WTC11 (cell line): ENCODE data around the gene VWDE. TPM values are rescaled to one million over a fixed set of nuclear protein-coding genes. Genes with fewer than 3 reads are reported as not detected.
A peak's percentile ranks its signal among the peaks of the same experiment; 100 is the strongest.

Experiments
- ATAC-seq: fragments of 200-7000 bp; cut with Tn5 transposase; 2 replicates; pipeline ENCODE4 v1.10.0; 2021; ENCODE audit warnings: mild to moderate bottlenecking, moderate library complexity
- CTCF ChIA-PET: fragments of 300-600 bp; sonication (Branson Sonifier 250); formaldehyde crosslinking; loops from one replicate; lab custom pipeline; 2021; ENCODE audit warnings: antibody characterized with exemption; lab: Charles Lee
- POLR2A ChIA-PET: fragments of 350-600 bp; sonication (Branson Sonifier 250); formaldehyde crosslinking; loops from one replicate; lab custom pipeline; 2021; ENCODE audit warnings: antibody characterized with exemption; lab: Charles Lee
- DNase-seq: peaks from one replicate; pipeline ENCODE4 v3.0.0; 2021; ENCODE audit warnings: low spot score
- H3K27ac Mint-ChIP-seq: 2 replicates; pipeline ENCODE4 v1.8.0; 2021; ENCODE audit warnings: mixed read lengths
- H3K27me3 Mint-ChIP-seq: 2 replicates; pipeline ENCODE4 v1.8.0; 2021; ENCODE audit warnings: low read depth, mild to moderate bottlenecking, moderate library complexity, mixed read lengths
- H3K36me3 Mint-ChIP-seq: 2 replicates; pipeline ENCODE4 v1.8.0; 2021; ENCODE audit warnings: mixed read lengths
- H3K4me1 Mint-ChIP-seq: 2 replicates; pipeline ENCODE4 v1.8.0; 2022; ENCODE audit warnings: mixed read lengths
- H3K4me3 Mint-ChIP-seq: 2 replicates; pipeline ENCODE4 v1.8.0; 2021; ENCODE audit warnings: mild to moderate bottlenecking, moderate library complexity, mixed read lengths
- H3K9me3 Mint-ChIP-seq: 2 replicates; pipeline ENCODE4 v1.8.0; 2021; ENCODE audit warnings: mixed read lengths
- FOXJ3 ChIP-seq: sonication (generic); formaldehyde crosslinking; IDR thresholded peaks from 2 replicates; pipeline ENCODE4 v1.9.0; 2021; ENCODE audit warnings: missing genetic modification reagents, mild to moderate bottlenecking, borderline replicate concordance
- FOXK1 ChIP-seq: sonication (generic); formaldehyde crosslinking; IDR thresholded peaks from 2 replicates; pipeline ENCODE4 v1.8.0; 2022; ENCODE audit warnings: mild to moderate bottlenecking, moderate library complexity, missing genetic modification reagents
- MYBL2 ChIP-seq: sonication (generic); formaldehyde crosslinking; IDR thresholded peaks from 2 replicates; pipeline ENCODE4 v1.8.1; 2023; ENCODE audit warnings: mild to moderate bottlenecking, moderate library complexity, missing genetic modification reagents
- NR1H2 ChIP-seq: sonication (generic); formaldehyde crosslinking; IDR thresholded peaks from 2 replicates; pipeline ENCODE4 v1.9.0; 2021; ENCODE audit warnings: mild to moderate bottlenecking, moderate library complexity, missing genetic modification reagents
- RELA ChIP-seq: sonication (generic); formaldehyde crosslinking; IDR thresholded peaks from 2 replicates; pipeline ENCODE4 v1.8.1; 2022; ENCODE audit warnings: missing genetic modification reagents, mild to moderate bottlenecking, borderline replicate concordance
- RORB ChIP-seq: fragments of 250-450 bp; sonication (Bioruptor Pico); IDR thresholded peaks from 2 replicates; pipeline ENCODE4 v1.9.0; 2021; ENCODE audit warnings: mild to moderate bottlenecking
- SMAD4 ChIP-seq: sonication (generic); formaldehyde crosslinking; IDR thresholded peaks from 2 replicates; pipeline ENCODE4 v1.8.0; 2022; ENCODE audit warnings: mild to moderate bottlenecking, missing genetic modification reagents
- total RNA-seq: library from RNA; stranded (reverse); gene quantifications from 3 replicates; pipeline ENCODE4 v1.2.3, GENCODE V29; 2021
- TF ChIP-seq, protein P1 (sequence below): sonication (generic); formaldehyde crosslinking; IDR thresholded peaks from 2 replicates; pipeline ENCODE4 v1.8.1; 2022; ENCODE audit warnings: missing genetic modification reagents, borderline replicate concordance
- TF ChIP-seq, protein P2 (sequence below): sonication (generic); formaldehyde crosslinking; IDR thresholded peaks from 2 replicates; pipeline ENCODE4 v1.8.1; 2023; ENCODE audit warnings: mild to moderate bottlenecking, missing genetic modification reagents
- TF ChIP-seq, protein P3 (sequence below): sonication (generic); formaldehyde crosslinking; IDR thresholded peaks from 2 replicates; pipeline ENCODE4 v1.8.0; 2022; ENCODE audit warnings: mild to moderate bottlenecking, missing genetic modification reagents
- TF ChIP-seq, protein P4 (sequence below): fragments of 250-450 bp; sonication (Bioruptor Pico); IDR thresholded peaks from 2 replicates; pipeline ENCODE4 v1.9.0; 2021; ENCODE audit warnings: mild to moderate bottlenecking
- TF ChIP-seq, protein P5 (sequence below): sonication (generic); formaldehyde crosslinking; IDR thresholded peaks from 2 replicates; pipeline ENCODE4 v1.8.1; 2023; ENCODE audit warnings: mild to moderate bottlenecking, moderate library complexity, missing genetic modification reagents
- TF ChIP-seq, protein P6 (sequence below): sonication (generic); formaldehyde crosslinking; IDR thresholded peaks from 2 replicates; pipeline ENCODE4 v1.8.0; 2022; ENCODE audit warnings: mild to moderate bottlenecking, missing genetic modification reagents

Gene VWDE
- total RNA-seq, 1 experiment from 2014 or later: 21.0 TPM

DNA sequence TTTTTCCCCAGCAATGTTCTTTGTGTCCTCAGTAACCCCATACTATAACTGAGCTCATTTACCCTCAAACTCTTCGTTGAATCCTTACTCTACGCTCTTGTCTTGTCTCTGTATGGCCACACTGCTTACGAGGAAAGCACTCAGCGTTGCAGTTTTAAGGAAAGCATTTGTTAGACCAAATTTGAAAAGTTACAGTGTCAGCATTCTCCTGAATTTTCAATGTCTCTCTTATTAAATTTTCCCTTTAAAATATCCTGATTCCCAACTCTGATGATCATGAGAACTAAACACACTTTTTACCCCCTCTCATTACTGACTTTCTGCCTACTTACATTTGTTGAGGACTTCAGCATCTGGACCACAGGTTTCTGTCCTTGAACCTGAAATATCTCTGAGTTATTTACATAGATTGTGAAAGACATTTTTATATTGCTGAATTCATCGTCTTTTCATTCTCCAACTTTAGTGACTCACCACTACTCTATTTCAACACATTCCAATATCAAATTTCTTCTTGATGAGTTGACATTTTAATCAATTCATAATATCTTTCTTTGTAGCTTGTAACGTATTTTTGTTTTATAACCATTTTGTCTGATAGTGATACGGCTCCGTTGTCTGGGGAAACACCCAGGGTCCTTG, 19.8 kb upstream of the VWDE start:
- POLR2A ChIA-PET: interaction anchor here (0.6 to 2.0 kb wide), 4 partner anchors 10 to 1655 kb away, joined by 3 to 10 read pairs (median 3); partner anchors contain the start of gene VWDE
- TF ChIP-seq NR1H2 (CRISPR knock-in tag): no peak
- TF ChIP-seq SMAD4 (CRISPR knock-in tag): no peak
- TF ChIP-seq, protein P1, sequence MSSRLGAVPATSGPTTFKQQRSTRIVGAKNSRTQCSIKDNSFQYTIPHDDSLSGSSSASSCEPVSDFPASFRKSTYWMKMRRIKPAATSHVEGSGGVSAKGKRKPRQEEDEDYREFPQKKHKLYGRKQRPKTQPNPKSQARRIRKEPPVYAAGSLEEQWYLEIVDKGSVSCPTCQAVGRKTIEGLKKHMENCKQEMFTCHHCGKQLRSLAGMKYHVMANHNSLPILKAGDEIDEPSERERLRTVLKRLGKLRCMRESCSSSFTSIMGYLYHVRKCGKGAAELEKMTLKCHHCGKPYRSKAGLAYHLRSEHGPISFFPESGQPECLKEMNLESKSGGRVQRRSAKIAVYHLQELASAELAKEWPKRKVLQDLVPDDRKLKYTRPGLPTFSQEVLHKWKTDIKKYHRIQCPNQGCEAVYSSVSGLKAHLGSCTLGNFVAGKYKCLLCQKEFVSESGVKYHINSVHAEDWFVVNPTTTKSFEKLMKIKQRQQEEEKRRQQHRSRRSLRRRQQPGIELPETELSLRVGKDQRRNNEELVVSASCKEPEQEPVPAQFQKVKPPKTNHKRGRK: no peak
- TF ChIP-seq, protein P2, sequence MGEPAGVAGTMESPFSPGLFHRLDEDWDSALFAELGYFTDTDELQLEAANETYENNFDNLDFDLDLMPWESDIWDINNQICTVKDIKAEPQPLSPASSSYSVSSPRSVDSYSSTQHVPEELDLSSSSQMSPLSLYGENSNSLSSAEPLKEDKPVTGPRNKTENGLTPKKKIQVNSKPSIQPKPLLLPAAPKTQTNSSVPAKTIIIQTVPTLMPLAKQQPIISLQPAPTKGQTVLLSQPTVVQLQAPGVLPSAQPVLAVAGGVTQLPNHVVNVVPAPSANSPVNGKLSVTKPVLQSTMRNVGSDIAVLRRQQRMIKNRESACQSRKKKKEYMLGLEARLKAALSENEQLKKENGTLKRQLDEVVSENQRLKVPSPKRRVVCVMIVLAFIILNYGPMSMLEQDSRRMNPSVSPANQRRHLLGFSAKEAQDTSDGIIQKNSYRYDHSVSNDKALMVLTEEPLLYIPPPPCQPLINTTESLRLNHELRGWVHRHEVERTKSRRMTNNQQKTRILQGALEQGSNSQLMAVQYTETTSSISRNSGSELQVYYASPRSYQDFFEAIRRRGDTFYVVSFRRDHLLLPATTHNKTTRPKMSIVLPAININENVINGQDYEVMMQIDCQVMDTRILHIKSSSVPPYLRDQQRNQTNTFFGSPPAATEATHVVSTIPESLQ (CRISPR knock-in tag): no peak
- no peak for TF ChIP-seq MYBL2 (CRISPR knock-in tag)
- TF ChIP-seq FOXJ3 (CRISPR knock-in tag): no peak
- TF ChIP-seq, protein P3, sequence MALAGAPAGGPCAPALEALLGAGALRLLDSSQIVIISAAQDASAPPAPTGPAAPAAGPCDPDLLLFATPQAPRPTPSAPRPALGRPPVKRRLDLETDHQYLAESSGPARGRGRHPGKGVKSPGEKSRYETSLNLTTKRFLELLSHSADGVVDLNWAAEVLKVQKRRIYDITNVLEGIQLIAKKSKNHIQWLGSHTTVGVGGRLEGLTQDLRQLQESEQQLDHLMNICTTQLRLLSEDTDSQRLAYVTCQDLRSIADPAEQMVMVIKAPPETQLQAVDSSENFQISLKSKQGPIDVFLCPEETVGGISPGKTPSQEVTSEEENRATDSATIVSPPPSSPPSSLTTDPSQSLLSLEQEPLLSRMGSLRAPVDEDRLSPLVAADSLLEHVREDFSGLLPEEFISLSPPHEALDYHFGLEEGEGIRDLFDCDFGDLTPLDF: no peak
- TF ChIP-seq FOXK1 (CRISPR knock-in tag): no peak
- no peak for TF ChIP-seq RORB
- TF ChIP-seq, protein P4, sequence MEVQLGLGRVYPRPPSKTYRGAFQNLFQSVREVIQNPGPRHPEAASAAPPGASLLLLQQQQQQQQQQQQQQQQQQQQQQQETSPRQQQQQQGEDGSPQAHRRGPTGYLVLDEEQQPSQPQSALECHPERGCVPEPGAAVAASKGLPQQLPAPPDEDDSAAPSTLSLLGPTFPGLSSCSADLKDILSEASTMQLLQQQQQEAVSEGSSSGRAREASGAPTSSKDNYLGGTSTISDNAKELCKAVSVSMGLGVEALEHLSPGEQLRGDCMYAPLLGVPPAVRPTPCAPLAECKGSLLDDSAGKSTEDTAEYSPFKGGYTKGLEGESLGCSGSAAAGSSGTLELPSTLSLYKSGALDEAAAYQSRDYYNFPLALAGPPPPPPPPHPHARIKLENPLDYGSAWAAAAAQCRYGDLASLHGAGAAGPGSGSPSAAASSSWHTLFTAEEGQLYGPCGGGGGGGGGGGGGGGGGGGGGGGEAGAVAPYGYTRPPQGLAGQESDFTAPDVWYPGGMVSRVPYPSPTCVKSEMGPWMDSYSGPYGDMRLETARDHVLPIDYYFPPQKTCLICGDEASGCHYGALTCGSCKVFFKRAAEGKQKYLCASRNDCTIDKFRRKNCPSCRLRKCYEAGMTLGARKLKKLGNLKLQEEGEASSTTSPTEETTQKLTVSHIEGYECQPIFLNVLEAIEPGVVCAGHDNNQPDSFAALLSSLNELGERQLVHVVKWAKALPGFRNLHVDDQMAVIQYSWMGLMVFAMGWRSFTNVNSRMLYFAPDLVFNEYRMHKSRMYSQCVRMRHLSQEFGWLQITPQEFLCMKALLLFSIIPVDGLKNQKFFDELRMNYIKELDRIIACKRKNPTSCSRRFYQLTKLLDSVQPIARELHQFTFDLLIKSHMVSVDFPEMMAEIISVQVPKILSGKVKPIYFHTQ (CRISPR knock-in tag): no peak
- TF ChIP-seq, protein P5, sequence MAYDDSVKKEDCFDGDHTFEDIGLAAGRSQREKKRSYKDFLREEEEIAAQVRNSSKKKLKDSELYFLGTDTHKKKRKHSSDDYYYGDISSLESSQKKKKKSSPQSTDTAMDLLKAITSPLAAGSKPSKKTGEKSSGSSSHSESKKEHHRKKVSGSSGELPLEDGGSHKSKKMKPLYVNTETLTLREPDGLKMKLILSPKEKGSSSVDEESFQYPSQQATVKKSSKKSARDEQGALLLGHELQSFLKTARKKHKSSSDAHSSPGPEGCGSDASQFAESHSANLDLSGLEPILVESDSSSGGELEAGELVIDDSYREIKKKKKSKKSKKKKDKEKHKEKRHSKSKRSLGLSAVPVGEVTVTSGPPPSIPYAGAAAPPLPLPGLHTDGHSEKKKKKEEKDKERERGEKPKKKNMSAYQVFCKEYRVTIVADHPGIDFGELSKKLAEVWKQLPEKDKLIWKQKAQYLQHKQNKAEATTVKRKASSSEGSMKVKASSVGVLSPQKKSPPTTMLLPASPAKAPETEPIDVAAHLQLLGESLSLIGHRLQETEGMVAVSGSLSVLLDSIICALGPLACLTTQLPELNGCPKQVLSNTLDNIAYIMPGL: no peak
- TF ChIP-seq, protein P6, sequence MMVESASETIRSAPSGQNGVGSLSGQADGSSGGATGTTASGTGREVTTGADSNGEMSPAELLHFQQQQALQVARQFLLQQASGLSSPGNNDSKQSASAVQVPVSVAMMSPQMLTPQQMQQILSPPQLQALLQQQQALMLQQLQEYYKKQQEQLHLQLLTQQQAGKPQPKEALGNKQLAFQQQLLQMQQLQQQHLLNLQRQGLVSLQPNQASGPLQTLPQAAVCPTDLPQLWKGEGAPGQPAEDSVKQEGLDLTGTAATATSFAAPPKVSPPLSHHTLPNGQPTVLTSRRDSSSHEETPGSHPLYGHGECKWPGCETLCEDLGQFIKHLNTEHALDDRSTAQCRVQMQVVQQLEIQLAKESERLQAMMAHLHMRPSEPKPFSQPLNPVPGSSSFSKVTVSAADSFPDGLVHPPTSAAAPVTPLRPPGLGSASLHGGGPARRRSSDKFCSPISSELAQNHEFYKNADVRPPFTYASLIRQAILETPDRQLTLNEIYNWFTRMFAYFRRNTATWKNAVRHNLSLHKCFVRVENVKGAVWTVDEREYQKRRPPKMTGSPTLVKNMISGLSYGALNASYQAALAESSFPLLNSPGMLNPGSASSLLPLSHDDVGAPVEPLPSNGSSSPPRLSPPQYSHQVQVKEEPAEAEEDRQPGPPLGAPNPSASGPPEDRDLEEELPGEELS (CRISPR knock-in tag): no peak
- TF ChIP-seq RELA (CRISPR knock-in tag): no peak
- TF ChIP-seq, all 79 proteins: peak for 0
- H3K4me3 Mint-ChIP-seq: peak overlapping the region; percentile 53
- no peaks in the 10 kb centered on the region for H3K27me3 Mint-ChIP-seq
- CTCF ChIA-PET: interaction anchor here (0.5 to 1.9 kb wide), 11 partner anchors 10 to 83 kb away, joined by 3 to 8 read pairs (median 5); partner anchors contain the start of gene VWDE
- no peak for DNase-seq
- H3K4me1 Mint-ChIP-seq: peaks cover 39% of the 10 kb centered on the region
- H3K9me3 Mint-ChIP-seq: peaks cover 21% of the 10 kb centered on the region
- H3K27ac Mint-ChIP-seq: peak overlapping the region; percentile 98
- peaks cover 26% of the 10 kb centered on the region for H3K36me3 Mint-ChIP-seq
- no peak for ATAC-seq
